GM19043 (cell line): ENCODE measurements around the gene CLEC17A.
"Not testable (repeated sequence)": the region's sequence is repeated elsewhere in the genome, so short reads cannot be mapped to it uniquely, and the experiment has no call there.

Source experiments
- ATAC-seq: cut with Tn5 transposase; IDR thresholded peaks from one replicate; pipeline ENCODE4 v1.9.1; 2021; ENCODE audit warnings: low read depth; ENCODE audit not compliant: unreplicated experiment

Gene CLEC17A

GRCh38 chr19:14558370-14559066 is 24.4 kb upstream of the CLEC17A start:
- ATAC-seq: no peak

GRCh38 chr19:14559916-14560775 is 22.7 kb upstream of the CLEC17A start:
- ATAC-seq: no peak

- ATAC-seq: no peak
Observed at GRCh38 chr19:14560776-14561108, 22.1 kb upstream of the CLEC17A start.

- no peak for ATAC-seq
Observed at GRCh38 chr19:14561249-14561648, 21.6 kb upstream of the CLEC17A start.

GRCh38 chr19:14561847-14562351 is 21.0 kb upstream of the CLEC17A start:
- ATAC-seq: no peak

- no peak for ATAC-seq
Observed at GRCh38 chr19:14562660-14563589, 20.0 kb upstream of the CLEC17A start.

GRCh38 chr19:14563590-14563926 is 19.3 kb upstream of the CLEC17A start:
- no peak for ATAC-seq

- no peak for ATAC-seq
Observed at GRCh38 chr19:14563989-14564651, 18.8 kb upstream of the CLEC17A start.

- not testable (repeated sequence) for ATAC-seq
Observed at GRCh38 chr19:14564652-14565297, 18.1 kb upstream of the CLEC17A start.

GRCh38 chr19:14565298-14565679 is 17.6 kb upstream of the CLEC17A start:
- ATAC-seq: no peak

- ATAC-seq: no peak
Observed at GRCh38 chr19:14565765-14566711, 16.8 kb upstream of the CLEC17A start.

- ATAC-seq: no peak
Observed at GRCh38 chr19:14566712-14567077, 16.2 kb upstream of the CLEC17A start.

GRCh38 chr19:14567079-14567478 is 15.8 kb upstream of the CLEC17A start:
- no peak for ATAC-seq

GRCh38 chr19:14570864-14571527 is 11.9 kb upstream of the CLEC17A start:
- ATAC-seq: no peak

GRCh38 chr19:14571695-14572490 is 11.0 kb upstream of the CLEC17A start, which contains the start of gene NDUFB7:
Gene NDUFB7 (minus strand): TSS chr19:14572066. CDS start chr19:14572000, 66 bp downstream.
- ATAC-seq: peak; percentile 73

GRCh38 chr19:14575428-14575980 is 7.4 kb upstream of the CLEC17A start:
- no peak for ATAC-seq

GRCh38 chr19:14576363-14576762 is 6.5 kb upstream of the CLEC17A start:
- no peak for ATAC-seq
